Measurements from ENCODE around the gene CNEP1R1.

GRCh38 chr16:50081428-50082018 is 56.5 kb downstream of the CNEP1R1 start:
- TF ChIP-seq CTCF (conservative IDR thresholded peaks at IDR 0.05; ENCODE audit: low read length) (no peak), EZH2phosphoT487 (IDR thresholded peaks at IDR 0.05; ENCODE audit: borderline replicate concordance) (no peak)

Data from Loucy (cell line).